Spleen (tissue), 7 donors: ENCODE results near the gene ADAM23.

ENCODE experiments used
- CTCF ChIP-seq, 11 experiments: fragments of 200-600 bp in 7 of 11; fragments of 450-650 bp in 4 of 11; sonication (generic) in 4 of 11; IDR thresholded peaks in 8 of 11; conservative IDR thresholded peaks in 3 of 11; 1 replicate in 7 of 11; 2 replicates in 4 of 11; pipeline versions ENCODE4 v1.4.0 to v1.8.0; 2016 to 2021; ENCODE audit warnings: antibody characterized with exemption in 11 of 11, inconsistent platforms in 4 of 11, mild to moderate bottlenecking in 1 of 11
- POLR2A ChIP-seq, 3 donors: fragments of 450-650 bp; IDR thresholded peaks; one replicate each; pipeline ENCODE4 v1.5.1; 2017; ENCODE audit warnings: antibody characterized with exemption in 3 of 3, mild to moderate bottlenecking in 1 of 3
- donor health status: DM: no; HTN: no; CAD: no; lungs with moderate emphysema.
- donor health status: DM: no; HTN: no; CAD: no.
- donor health status: DM: no; HTN: no; CAD: no.

- TF ChIP-seq CTCF (IDR thresholded peaks at IDR 0.05 in 8 of 11, conservative IDR thresholded peaks at IDR 0.05 in 3 of 11) (no peak), POLR2A (IDR thresholded peaks at IDR 0.05) (no peak)
Measured at GRCh38 chr2:206410714-206411113, 32.6 kb upstream of the ADAM23 start.
